Activated B cell treated with CpG ODN at 0.5 μM for 24 hours (primary cell): ENCODE data around the gene COBL. TPM values are rescaled to one million over a fixed set of nuclear protein-coding genes. Genes with fewer than 3 reads are reported as not detected.
"Not testable (repeated sequence)": the region's sequence is repeated elsewhere in the genome, so short reads cannot be mapped to it uniquely, and the experiment has no call there.

Experiments used
- ATAC-seq: fragments of 200-7000 bp; cut with Tn5 transposase; one replicate; pipeline ENCODE4 v1.10.0; 2021; ENCODE audit warnings: low read depth, mild to moderate bottlenecking, moderate library complexity
- CTCF ChIA-PET: fragments of 350-600 bp; sonication (Branson Sonifier 250); formaldehyde crosslinking; loops from one replicate; lab custom pipeline; 2021; ENCODE audit warnings: antibody characterized with exemption; lab: Charles Lee
- POLR2A ChIA-PET: fragments of 350-600 bp; sonication (Branson Sonifier 250); formaldehyde crosslinking; loops from one replicate; lab custom pipeline; 2021; ENCODE audit warnings: antibody characterized with exemption; lab: Charles Lee
- DNase-seq: peaks from one replicate; pipeline ENCODE4 v3.0.0; 2022
- H3K27ac Mint-ChIP-seq: one replicate; pipeline ENCODE4 v1.8.0; 2020; ENCODE audit warnings: mixed read lengths
- H3K27me3 Mint-ChIP-seq: one replicate; pipeline ENCODE4 v1.8.0; 2021; ENCODE audit warnings: mixed read lengths
- H3K36me3 Mint-ChIP-seq: one replicate; pipeline ENCODE4 v1.8.0; 2021; ENCODE audit warnings: low read depth, mixed read lengths
- H3K4me1 Mint-ChIP-seq: one replicate; pipeline ENCODE4 v1.8.0; 2021; ENCODE audit warnings: mixed read lengths
- H3K4me3 Mint-ChIP-seq: one replicate; pipeline ENCODE4 v1.8.0; 2020; ENCODE audit warnings: mild to moderate bottlenecking, mixed read lengths
- H3K9me3 Mint-ChIP-seq: one replicate; pipeline ENCODE4 v1.8.0; 2020; ENCODE audit warnings: mixed read lengths
- CTCF ChIP-seq: fragments of 200-600 bp; IDR thresholded peaks from one replicate; pipeline ENCODE4 v1.8.0; 2022; ENCODE audit warnings: antibody characterized with exemption, mild to moderate bottlenecking
- intact Hi-C: fragments of 100-400 bp; cut with micrococcal nuclease; formaldehyde crosslinking; loops from one replicate; pipeline ENCODE4 v1.15.1; 2024
- total RNA-seq: library from RNA; stranded (reverse); gene quantifications from 2 replicates; pipeline ENCODE4 v1.2.3, GENCODE V29; 2022

The COBL gene
- total RNA-seq, 1 donor from 2014 or later = not detected

- TF ChIP-seq CTCF = no peak
- no peaks in the 10 kb centered on the region for H3K27me3 Mint-ChIP-seq
- H3K4me1 Mint-ChIP-seq = no peaks in the 10 kb centered on the region
- no peaks in the 10 kb centered on the region for H3K9me3 Mint-ChIP-seq
- H3K4me3 Mint-ChIP-seq = no peak overlapping the region
- POLR2A ChIA-PET = no interaction called here
- H3K36me3 Mint-ChIP-seq = no peaks in the 10 kb centered on the region
- intact Hi-C loops = no loop called here
- CTCF ChIA-PET = no interaction called here
- ATAC-seq (no peak), DNase-seq (no peak)
- no peak overlapping the region for H3K27ac Mint-ChIP-seq
These were observed 308.8 kb downstream of the COBL start for GRCh38 chr7:51007551-51008505.

- intact Hi-C loops = no loop called here
- no peak overlapping the region for H3K27ac Mint-ChIP-seq
- ChIA-PET CTCF (no interaction called here), POLR2A (no interaction called here)
- no peaks in the 10 kb centered on the region for H3K36me3 Mint-ChIP-seq
- no peaks in the 10 kb centered on the region for H3K4me1 Mint-ChIP-seq
- no peaks in the 10 kb centered on the region for H3K9me3 Mint-ChIP-seq
- DNase-seq (no peak), ATAC-seq (no peak)
- H3K27me3 Mint-ChIP-seq = no peaks in the 10 kb centered on the region
- no peak overlapping the region for H3K4me3 Mint-ChIP-seq
- TF ChIP-seq CTCF = no peak
These were observed 309.9 kb downstream of the COBL start for GRCh38 chr7:51006483-51007235.

GRCh38 chr7:51005074-51005473, 311.5 kb downstream of the COBL start:
- no peak for TF ChIP-seq CTCF
- H3K9me3 Mint-ChIP-seq = no peaks in the 10 kb centered on the region
- DNase-seq (no peak), ATAC-seq (no peak)
- intact Hi-C loops = no loop called here
- H3K4me3 Mint-ChIP-seq = no peak overlapping the region
- ChIA-PET POLR2A (no interaction called here), CTCF (no interaction called here)
- no peaks in the 10 kb centered on the region for H3K27me3 Mint-ChIP-seq
- H3K27ac Mint-ChIP-seq = no peak overlapping the region
- H3K36me3 Mint-ChIP-seq = no peaks in the 10 kb centered on the region
- no peaks in the 10 kb centered on the region for H3K4me1 Mint-ChIP-seq

GRCh38 chr7:51000956-51001355, 315.7 kb downstream of the COBL start:
- no peak overlapping the region for H3K4me3 Mint-ChIP-seq
- ATAC-seq (no peak), DNase-seq (no peak)
- ChIA-PET CTCF (no interaction called here), POLR2A (no interaction called here)
- no peaks in the 10 kb centered on the region for H3K36me3 Mint-ChIP-seq
- intact Hi-C loops = no loop called here
- H3K27ac Mint-ChIP-seq = no peak overlapping the region
- no peaks in the 10 kb centered on the region for H3K4me1 Mint-ChIP-seq
- TF ChIP-seq CTCF = no peak
- no peaks in the 10 kb centered on the region for H3K27me3 Mint-ChIP-seq
- no peaks in the 10 kb centered on the region for H3K9me3 Mint-ChIP-seq

- intact Hi-C loops = no loop called here
- Mint-ChIP-seq H3K9me3 (peaks cover 2% of the 10 kb centered on the region), H3K4me1 (no peaks in the 10 kb centered on the region), H3K36me3 (no peaks in the 10 kb centered on the region), H3K27ac (no peak overlapping the region), H3K27me3 (no peaks in the 10 kb centered on the region), H3K4me3 (no peak overlapping the region)
- no peak for TF ChIP-seq CTCF
- ChIA-PET CTCF (no interaction called here), POLR2A (no interaction called here)
- ATAC-seq (no peak), DNase-seq (no peak)
These were observed 321.8 kb downstream of the COBL start for GRCh38 chr7:50994753-50995319.

- POLR2A ChIA-PET, H3K36me3 Mint-ChIP-seq, CTCF ChIA-PET, ATAC-seq, intact Hi-C loops, H3K27me3 Mint-ChIP-seq, H3K4me1 Mint-ChIP-seq, H3K9me3 Mint-ChIP-seq, DNase-seq, H3K27ac Mint-ChIP-seq, H3K4me3 Mint-ChIP-seq: not testable (repeated sequence)
These were observed 326.4 kb downstream of the COBL start for GRCh38 chr7:50990214-50990613.
